HG03066 (cell line): ENCODE results near the gene TRAPPC6A.
"Not testable (repeated sequence)": the region's sequence is repeated elsewhere in the genome, so short reads cannot be mapped to it uniquely, and the experiment has no call there.

Experiments
- ATAC-seq: cut with Tn5 transposase; IDR thresholded peaks from one replicate; pipeline ENCODE4 v1.9.1; 2021; ENCODE audit warnings: low read depth; ENCODE audit not compliant: unreplicated experiment

The TRAPPC6A gene

DNA sequence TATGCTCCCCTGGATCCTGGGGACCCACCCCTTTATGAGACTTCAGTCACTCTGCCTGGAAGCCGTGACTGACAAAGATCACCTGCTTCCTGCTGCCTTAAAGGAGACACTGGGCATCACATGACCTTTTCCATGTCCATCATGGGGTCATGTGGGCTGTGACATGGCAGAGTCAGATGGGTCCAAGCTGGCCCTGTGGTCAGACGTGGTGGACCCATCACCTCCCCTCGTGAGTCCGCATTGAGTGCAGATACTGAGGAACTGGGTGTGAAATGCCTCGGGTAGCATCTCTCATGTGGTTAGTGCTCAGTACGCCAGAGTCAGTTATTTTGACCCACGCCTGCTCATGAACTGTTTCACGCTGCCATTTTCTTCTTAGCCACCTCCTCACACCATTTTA lies 44.4 kb downstream of the TRAPPC6A start:
- no peak for ATAC-seq

DNA sequence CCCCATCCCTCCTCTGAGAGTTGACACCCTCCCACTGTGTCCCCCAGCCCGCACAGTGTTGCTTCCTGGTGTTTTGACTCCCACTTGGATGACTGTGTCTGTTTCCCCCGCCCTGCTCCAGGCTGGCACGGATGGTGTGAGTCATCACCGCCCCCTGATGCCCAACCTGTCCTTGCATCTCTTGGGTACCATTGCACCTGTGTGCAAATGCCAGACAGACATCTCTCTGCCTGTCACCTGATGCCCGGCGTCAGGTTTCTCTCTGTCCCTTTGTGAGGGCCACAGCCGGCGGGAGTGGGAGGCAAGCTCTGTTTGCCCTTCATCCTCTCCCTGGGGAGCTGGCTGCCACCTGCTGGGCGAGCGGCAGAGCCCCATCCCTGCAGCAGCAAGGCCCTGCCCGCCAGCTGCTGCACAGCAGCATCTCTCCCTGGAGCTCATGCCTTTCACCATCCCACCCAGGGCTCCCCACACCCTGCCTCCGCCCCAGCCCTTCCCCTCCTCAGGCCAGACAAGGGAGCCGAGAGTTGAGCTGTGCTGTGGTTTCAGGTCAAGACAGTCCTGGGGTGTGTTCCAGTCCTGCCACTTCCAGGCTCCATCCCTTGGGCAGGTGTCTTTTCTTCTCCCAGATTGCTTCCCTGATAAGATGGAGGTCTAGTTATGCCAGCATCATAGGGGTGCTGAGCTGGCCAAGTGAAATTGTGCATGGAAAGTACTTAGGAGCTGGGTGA lies 47.0 kb downstream of the TRAPPC6A start:
- ATAC-seq, result no peak

DNA sequence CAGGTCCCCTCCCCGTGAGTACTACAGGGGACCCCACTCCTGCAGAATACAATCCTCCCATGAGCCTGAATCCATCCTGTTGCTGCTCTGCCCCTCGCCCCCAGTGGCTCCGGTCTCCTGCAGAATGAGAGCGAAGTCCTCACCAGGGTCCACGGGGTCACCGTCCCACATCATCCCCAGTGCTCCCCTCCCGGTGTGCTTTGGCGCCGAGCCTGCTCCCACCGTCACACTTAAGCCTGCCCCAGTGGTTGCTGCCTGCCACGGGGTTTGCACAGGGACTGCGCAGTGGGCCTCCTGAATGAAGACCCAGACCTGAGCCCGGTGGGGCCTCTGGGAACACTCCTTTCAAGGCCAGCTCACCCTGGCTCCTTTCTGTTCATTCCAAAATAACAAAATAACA lies 47.8 kb downstream of the TRAPPC6A start:
- no peak for ATAC-seq

DNA sequence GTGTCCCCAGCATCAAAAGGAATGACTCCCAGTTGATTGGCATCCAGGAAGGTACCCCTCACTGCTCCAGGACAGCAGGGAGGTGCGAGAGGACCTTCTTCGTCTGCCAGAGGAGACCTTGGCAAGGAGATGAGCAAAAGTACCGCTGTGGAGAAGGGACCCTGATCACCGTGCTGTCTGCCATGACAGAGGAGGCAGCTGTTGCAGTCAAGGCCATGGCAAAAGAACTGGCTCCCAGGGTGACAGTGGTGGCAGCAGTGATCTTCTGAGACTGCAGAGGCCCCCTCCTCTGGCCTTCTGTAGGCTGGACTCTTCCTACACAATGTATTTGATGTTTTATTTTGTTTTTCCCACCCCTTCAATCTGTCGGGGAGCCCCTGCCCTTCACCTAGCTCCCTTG lies 49.2 kb downstream of the TRAPPC6A start:
- no peak for ATAC-seq

DNA sequence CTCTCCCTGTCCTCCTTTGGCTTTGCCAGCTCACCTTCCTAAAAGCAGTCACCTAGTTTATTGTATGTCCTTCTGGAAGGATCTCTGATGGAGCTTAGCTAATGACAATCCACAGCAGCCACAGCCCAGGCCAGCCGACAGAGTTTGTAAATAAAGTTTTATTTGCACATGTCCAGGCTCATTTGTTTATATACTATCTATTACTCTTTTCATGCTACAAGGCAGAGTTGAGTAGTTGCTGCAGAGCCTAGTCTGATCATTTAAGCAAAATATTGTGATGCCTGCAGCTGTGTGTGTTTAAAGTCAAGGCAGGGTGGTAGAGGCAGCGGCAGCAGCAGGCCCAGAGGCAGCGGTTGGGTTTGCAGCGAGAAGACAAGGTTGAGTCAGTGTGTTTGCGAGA lies 49.9 kb downstream of the TRAPPC6A start:
- ATAC-seq, result no peak

DNA sequence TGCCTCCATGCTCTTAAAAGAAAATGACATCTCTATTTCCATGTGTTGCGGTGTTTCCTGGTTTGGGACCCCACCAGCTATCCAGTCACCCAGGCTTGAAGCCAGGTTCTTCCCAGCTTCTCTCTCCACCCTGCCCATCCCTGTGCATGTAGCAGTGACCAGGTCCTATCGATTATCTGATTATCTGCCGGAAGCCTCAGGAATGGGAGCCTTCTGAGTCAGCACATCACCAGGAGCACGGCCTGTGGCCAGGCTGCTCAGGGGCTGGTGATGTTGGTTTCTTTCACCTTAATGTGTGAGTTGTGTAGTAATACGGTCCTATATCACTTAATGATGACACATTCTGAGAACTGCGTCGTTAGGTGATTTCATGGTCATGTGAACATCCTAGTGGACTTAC lies 51.4 kb downstream of the TRAPPC6A start:
- ATAC-seq, result no peak

DNA sequence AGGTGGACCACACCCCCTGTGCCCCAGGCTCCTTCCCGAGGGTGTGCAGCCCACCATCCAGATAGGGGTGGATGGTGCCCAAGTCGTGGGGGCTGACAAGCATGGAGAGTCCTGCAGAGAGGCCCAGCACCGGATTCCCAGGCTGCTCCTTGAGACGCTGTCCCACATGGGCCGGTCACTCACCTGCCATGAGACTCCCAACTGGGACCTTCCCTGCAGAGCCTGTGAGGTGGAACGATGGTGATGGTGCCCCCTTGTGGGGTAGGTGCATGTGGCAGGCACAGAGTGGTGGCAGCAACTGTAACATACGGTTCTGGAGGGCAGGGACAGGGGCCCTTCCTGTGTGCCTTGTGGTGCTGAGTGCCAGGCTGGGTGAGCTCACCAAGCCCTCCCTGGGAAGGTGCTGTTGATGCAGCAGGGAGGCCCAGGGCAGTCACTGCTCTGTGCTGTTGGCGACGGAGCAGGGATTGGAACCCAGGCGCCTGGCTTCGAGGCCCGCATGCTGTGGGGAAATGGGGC lies 52.0 kb downstream of the TRAPPC6A start:
- ATAC-seq, result no peak

DNA sequence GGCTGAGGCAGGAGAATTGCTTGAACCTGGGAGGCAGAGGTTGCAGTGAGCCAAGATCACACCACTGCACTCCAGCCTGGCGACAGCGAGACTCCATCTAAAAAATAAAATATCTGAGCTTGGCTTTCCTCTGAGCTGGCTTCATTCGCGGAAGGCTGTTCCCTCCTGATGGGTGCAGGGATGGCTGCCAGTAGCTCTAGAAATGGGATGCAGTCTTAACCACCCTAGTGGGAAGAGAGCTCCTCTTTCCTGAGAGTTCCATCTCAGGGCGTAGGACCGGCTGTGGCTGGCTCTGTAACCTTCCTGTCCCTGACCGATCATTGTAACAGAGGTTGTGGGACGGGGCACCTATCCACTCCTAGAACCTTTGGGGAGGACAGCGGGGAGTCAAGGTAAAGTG lies 52.7 kb downstream of the TRAPPC6A start:
- no peak for ATAC-seq

DNA sequence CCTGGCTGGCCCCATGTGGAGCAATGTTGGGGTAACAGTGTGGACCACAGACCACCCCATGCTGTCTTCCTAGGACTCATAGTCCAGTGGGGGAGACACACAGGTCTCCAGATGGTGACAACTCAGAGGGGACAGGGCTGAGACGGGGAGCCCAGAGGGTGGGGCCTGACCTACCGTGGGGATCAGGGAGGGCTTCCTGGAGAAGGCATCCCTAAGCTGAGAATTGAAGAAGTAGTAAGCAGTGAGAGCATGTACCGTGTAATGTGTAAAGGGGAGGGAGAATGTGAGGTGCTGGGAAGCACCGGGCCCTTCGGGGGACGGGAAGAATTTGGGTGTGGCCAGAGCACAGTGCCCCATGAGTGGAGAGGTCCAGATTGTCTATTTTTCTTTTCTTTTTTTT lies 54.0 kb downstream of the TRAPPC6A start:
- ATAC-seq, result no peak

DNA sequence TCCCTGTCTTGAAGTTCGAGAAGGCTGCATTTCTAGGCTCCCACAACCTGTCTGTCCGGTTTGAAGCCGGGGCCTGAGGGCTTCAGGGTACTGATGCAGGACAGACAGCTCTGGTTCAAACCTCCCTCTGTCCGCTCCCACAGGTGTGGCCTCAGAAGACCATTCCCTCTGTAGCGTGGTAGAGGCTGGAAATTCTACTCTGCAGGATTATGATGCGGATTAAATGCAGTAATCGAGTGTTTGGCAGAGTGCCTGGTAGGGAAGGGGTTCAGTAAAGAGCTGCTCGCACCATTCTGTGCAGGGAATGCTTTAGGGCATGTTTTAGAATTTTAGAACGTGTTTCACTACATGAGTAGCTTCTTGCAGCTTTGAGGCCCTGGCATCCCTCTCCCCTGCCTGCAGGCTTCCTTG lies 54.6 kb downstream of the TRAPPC6A start:
- ATAC-seq, result no peak

DNA sequence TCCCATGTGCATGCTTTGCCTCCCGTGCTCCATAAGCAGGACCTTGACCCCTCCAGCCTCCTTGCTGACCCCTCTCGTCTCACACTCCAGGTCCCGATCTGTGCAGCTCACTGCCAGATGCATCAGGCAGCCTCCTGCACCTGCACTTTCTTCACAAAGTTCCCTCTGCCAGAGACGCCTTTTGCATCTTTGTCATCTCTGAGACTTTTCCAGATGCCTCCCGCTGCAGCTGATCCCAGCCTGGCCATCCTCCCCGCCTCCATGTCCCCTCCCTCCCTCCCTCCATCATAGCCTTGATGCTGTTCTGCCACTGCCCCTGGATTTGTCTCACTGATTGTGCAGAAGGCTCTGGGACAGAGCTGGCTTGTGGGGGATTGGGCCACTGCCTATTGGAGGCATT lies 55.2 kb downstream of the TRAPPC6A start:
- no peak for ATAC-seq

DNA sequence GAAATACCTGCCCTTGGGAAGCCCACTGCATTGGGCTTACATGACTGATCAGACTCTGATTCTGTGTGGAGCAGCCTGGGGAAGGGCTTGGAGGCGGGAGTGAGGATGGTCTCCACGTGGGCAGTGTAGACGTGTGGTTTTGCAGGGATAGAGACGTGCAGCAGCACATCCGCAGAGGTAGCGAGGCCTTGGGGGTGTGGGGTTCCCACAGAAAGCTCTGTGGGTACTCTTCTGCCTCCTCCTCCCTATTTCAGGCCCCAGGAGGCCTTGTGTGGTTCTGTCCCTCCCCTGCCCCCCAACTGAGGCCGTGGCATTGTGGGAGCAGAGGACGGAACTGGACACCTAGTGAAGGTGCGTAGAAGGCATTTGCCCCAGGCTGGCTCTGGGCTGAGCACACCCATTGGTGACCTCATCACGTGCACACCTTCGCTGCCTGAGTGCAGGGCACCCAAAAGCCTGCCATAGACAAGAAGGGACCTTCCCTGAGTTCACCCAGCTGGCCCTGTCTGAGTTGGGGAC lies 56.2 kb downstream of the TRAPPC6A start:
- ATAC-seq, result no peak

DNA sequence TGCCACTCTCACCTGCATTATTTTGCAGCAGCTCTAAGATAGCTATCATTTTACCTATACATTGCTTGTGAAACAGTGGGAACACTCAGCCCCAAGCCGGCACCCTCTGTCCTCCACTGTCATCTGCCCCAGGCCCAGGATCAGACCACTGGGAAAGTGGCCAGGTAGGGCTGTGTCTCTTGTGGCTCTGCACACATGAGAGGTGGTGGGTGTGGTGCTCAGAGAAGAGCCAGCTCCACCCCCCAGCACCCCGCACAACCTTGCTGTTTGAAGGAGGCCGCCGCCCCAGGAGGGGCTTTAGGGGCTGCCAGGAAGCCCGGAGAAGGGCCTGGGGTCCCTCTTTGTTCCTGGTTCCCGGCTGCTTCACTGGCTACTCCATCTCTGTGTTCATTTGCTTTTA lies 58.5 kb downstream of the TRAPPC6A start:
- ATAC-seq, result no peak

DNA sequence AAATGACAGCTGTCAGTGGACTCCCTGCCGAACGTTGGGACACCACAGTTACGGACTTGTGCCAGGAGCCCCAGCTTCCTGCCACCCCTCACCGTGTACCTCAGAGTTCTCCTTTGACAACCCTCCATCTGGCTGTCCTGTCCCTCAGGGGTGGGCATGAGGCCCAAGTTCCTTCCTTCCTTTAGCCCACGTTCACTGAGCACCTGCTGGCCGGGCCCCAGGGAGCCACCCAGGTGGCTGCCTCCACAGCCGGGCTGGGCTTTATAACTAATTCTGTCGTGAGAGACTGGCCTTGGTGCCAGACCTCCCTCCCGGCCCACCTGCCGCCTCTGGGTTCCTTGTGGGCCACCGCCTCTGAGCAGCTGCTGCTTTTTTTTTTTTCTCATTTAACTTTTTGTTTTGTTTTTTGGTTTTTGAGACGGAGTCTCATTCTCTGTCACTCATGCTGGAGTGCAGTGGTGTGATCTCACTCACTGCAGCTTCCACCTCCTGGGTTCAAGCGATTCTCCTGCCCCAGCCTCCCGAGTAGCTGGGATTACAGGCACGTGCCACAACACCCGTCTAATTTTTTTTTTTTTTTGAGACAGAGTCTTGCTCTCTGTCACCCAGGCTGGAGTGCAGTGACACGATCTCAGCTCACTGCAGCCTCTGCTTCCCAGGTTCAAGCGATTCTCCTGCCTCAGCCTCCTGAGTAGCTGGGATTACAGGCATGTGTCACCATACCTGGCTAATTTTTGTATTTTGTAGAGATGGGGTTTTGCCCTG lies 59.3 kb downstream of the TRAPPC6A start:
- ATAC-seq, result not testable (repeated sequence)

DNA sequence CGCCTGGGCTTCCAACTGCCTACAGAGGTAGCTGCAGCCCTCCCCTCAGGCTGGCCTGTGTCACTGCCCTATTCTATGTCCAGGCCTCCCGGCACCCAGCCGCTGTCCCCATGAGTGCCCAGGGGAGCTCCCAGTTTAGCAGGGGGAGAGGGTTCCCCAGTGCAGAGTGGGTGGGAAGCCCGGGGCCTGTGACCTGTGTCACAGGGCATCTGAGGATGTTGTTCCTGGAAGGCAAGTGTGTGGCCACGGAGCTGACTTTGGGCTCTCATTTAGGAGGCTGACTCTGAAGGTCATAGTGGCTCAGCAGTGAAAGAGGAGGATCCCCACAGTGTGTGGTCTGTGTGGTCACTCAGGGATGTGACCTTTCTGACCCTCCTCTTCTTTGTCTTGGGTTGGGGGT lies 59.9 kb downstream of the TRAPPC6A start:
- no peak for ATAC-seq

DNA sequence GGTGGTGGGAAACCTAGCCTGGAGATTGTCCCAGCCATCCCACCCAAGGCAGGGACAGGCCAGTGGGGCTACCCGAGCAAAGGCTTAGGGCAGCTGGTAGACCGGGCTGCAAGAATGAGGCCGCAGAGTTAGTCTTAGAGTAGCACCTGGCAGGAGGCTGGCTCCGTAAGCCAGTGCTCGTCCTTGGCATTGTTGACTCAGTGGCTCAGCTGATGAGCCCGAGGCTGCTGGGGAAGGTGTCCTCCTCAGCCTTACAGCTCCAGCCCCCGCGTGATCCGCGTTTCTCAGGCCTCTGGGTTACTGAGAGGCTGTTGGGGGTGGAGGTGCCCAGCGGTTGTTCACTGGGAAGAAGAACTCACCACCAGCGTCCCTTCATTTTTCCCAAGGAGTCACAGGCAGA lies 60.4 kb downstream of the TRAPPC6A start:
- no peak for ATAC-seq

DNA sequence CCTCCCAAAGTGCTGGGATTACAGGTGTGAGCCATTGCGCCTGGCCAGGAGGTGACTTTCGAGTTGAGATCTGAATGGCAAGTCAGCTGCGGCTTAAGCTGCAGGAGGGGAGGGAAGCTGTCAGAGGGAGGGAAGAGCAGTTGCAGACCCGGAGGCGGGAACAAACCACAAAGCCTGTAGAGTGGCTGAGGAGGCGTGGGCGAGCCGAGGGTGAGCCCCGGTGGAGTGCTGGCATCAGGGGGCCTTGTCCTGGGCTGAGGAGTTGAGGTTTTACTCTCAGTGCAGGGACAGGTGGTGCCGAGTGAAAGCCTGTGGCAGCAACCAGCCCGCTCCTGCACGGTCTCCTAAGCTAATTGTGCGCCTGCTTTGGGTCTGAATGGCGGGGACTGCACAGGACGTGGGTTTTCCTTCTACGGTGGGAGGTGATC lies 60.9 kb downstream of the TRAPPC6A start:
- ATAC-seq, result no peak

DNA sequence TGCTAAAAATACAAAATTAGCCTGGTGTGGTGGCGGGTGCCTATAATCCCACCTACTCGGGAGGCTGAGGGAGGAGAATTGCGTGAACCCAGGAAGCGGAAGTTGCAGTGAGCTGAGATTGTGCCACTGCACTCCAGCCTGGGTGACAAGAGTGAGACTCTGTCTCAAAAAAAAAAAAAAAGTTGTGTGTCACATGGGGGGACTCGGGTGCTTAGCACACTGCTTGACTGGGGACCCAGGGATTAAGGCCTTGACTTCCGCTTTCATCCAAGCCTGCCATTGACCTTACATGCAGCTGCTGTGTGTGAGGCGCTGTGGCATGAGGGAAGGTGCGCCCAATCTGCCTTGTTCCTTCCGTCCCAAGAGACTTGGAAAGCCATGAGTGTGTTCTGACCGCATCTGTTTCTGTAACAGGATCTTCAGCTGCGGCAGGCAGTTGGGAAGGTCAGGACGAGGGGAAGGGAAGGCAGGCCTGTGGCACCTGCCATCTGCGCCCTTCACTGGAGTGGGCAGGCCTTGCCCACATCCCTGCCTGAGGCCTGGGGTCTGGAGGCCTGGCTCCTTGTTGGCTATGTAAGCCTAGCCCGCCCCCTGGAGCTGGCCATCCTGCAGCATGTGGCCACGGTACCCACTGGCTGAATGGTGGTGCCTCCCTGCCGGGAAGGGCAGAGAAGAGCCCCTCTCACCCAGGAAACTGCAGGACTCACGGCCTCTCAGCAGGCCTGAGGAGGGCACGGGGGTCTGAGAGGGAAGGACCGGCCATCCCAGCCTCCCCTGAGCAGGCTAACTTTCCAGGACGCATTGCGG lies 62.0 kb downstream of the TRAPPC6A start:
- ATAC-seq, result no peak

DNA sequence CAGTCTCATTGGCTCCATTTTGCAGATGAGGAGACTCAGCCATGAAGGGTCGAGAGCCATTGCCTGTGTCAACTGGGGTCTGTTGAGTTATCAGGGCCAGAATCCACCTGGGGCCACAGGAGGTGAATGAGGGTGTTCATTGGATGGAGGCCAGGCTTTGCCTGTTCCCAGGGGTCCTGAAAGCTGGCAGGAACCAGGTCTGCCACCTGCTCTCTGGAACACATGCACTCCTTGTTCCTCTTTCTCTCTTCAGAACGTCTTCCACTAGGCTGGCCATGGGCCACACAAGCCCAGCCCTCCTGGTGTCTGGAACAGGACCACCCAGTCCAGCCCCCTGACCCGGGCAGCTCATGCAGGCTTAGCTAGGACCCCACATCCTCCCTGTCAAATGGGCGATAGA lies 63.9 kb downstream of the TRAPPC6A start:
- ATAC-seq, result no peak

DNA sequence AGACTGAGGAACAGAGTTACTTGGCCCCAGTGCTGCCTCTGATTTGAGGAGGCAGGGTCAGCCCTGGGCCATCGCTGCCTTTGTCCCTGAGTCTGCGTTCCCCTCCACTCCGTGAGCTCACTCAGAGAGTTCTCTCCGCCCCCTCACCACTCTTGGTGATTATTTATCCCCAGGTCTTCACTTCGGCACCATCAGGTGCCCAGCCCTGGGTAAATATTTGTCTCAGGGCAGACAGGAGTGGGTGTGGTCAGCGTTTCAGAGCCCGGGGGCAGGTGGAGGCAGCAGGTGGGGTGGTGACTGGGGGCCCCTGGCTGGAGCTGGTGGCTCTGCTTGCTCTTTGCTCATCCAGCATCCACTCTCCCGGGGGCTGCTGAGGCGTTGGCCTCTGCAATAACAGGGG lies 64.4 kb downstream of the TRAPPC6A start:
- no peak for ATAC-seq
